ENCODE results near the gene CLN5. TPM values are rescaled to one million over a fixed set of nuclear protein-coding genes. Genes with fewer than 3 reads are reported as not detected.

The CLN5 gene
- total and polyA plus RNA-seq, 2 of the 4 experiments (the other 2 are of a cell fraction): 11.3 to 15.1 TPM

- WGBS, 2 experiments (ENCODE audit: extremely low coverage in 2 of 2, insufficient read length in 1 of 2): no CpG with 5 or more reads among the region's 6 CpGs
- no peak overlapping the region for H2AK9ac ChIP-seq (replicated peaks; ENCODE audit: low read depth, low read length, poor library complexity)
- no peak overlapping the region for H3K56ac ChIP-seq (ENCODE audit: extremely low read depth, insufficient read depth, low read length)
- no peak overlapping the region for H3K9ac ChIP-seq (ENCODE audit: low read depth, low read length)
- H3K9me3 ChIP-seq (ENCODE audit: control insufficient read depth, insufficient read depth, low read length): no peaks in the 10 kb centered on the region
- H4K20me1 ChIP-seq (ENCODE audit: insufficient read depth, low read length): no peaks in the 10 kb centered on the region
- no peak overlapping the region for H2BK20ac ChIP-seq (ENCODE audit: low read depth, low read length)
- no peak overlapping the region for H3K4me2 ChIP-seq (ENCODE audit: low read depth, low read length)
- H3K4me1 ChIP-seq (ENCODE audit: control insufficient read depth, insufficient read depth, low read length): no peaks in the 10 kb centered on the region
- dilution Hi-C loops (cut with HindIII; ENCODE audit: low sequenced_read_pairs, unreplicated experiment) (no loop called here), intact Hi-C loops (cut with micrococcal nuclease) (loop anchor here (5.0 to 10.0 kb wide), 2 partner anchors 95 to 1107 kb away; partner anchors contain the start of gene KCTD12), in situ Hi-C loops (cut with MboI; ENCODE audit: low sequenced_read_pairs) (loop anchor here (25.0 kb wide), 1 partner anchor 1295 kb away; no protein-coding TSS in a partner anchor)
- H3K27me3 ChIP-seq (ENCODE audit: control insufficient read depth, insufficient read depth, low read length): peaks cover 24% of the 10 kb centered on the region
- no peak overlapping the region for H2BK120ac ChIP-seq (ENCODE audit: low read depth, low read length)
- ATAC-seq (ENCODE audit: low read depth) (no peak), DNase-seq (no peak)
- H3K23ac ChIP-seq (ENCODE audit: low read depth, low read length): no peak overlapping the region
- no peak overlapping the region for H3K27ac ChIP-seq (ENCODE audit: insufficient read depth, low read length)
- H2BK5ac ChIP-seq (ENCODE audit: low read depth, low read length, poor library complexity, severe bottlenecking): no peak overlapping the region
- no peak overlapping the region for H3K4ac ChIP-seq (ENCODE audit: low read depth, low read length)
- H3K18ac ChIP-seq (ENCODE audit: low read depth, low read length): no peak overlapping the region
- H4K5ac ChIP-seq (ENCODE audit: low read depth, low read length): no peak overlapping the region
- H3K4me3 ChIP-seq (ENCODE audit: insufficient read depth, low read depth, low read length): no peak overlapping the region
- POLR2A ChIA-PET (ENCODE audit: unreplicated experiment): no interaction called here
- no TSS peak for BruUV-seq (replicated peaks)
- H3K36me3 ChIP-seq (ENCODE audit: control insufficient read depth, insufficient read depth, low read length): no peaks in the 10 kb centered on the region
- H2AK5ac ChIP-seq (ENCODE audit: low read depth, low read length): no peak overlapping the region
- no peak overlapping the region for H2AFZ ChIP-seq (replicated peaks; ENCODE audit: low read length, poor library complexity)
- CTCF ChIA-PET: no interaction called here
- no peak overlapping the region for H4K91ac ChIP-seq (ENCODE audit: insufficient read depth, low read depth, low read length)
- no peak overlapping the region for H3K14ac ChIP-seq (replicated peaks; ENCODE audit: low read depth, low read length)
- H2BK15ac ChIP-seq (ENCODE audit: low read depth, low read length): no peak overlapping the region
- no peak overlapping the region for H4K8ac ChIP-seq (ENCODE audit: low read depth in 2 of 2, low read length in 2 of 2)
- no peaks in the 10 kb centered on the region for H3K9me1 ChIP-seq (ENCODE audit: insufficient read depth, low read length)
- no peaks in the 10 kb centered on the region for H3K79me1 ChIP-seq (ENCODE audit: low read depth in 1 of 2, low read length in 2 of 2)
- no peak for TF ChIP-seq CTCF (conservative IDR thresholded peaks at IDR 0.05; ENCODE audit: low read depth, low read length)
- TF ChIP-seq USF2 (IDR thresholded peaks at IDR 0.05; ENCODE audit: low read depth, low read length): no peak
- no peak for TF ChIP-seq SMC3 (IDR thresholded peaks at IDR 0.05; ENCODE audit: low read depth, low read length)
- TF ChIP-seq RFX5 (IDR thresholded peaks at IDR 0.05; ENCODE audit: low read depth, low read length): no peak
- TF ChIP-seq POLR2A (IDR thresholded peaks at IDR 0.05; ENCODE audit: low read depth, low read length): no peak
- TF ChIP-seq BHLHE40 (IDR thresholded peaks at IDR 0.05; ENCODE audit: low read depth, low read length): no peak
- TF ChIP-seq RAD21 (IDR thresholded peaks at IDR 0.05; ENCODE audit: low read length): no peak
- no peak for TF ChIP-seq FOS (IDR thresholded peaks at IDR 0.05; ENCODE audit: low read depth, low read length)
- TF ChIP-seq CHD1 (IDR thresholded peaks at IDR 0.05; ENCODE audit: low read depth, low read length): no peak
- no peak for TF ChIP-seq MXI1 (IDR thresholded peaks at IDR 0.05; ENCODE audit: borderline replicate concordance, low read depth, low read length)
- no peak for TF ChIP-seq RCOR1 (IDR thresholded peaks at IDR 0.05; ENCODE audit: insufficient replicate concordance, low read length)
- TF ChIP-seq NFE2L2 (IDR thresholded peaks at IDR 0.05; ENCODE audit: low read depth, low read length): no peak
- no peak for TF ChIP-seq MAZ (IDR thresholded peaks at IDR 0.05; ENCODE audit: borderline replicate concordance, low read depth, low read length)
- no peak for TF ChIP-seq MAFK (IDR thresholded peaks at IDR 0.05; ENCODE audit: low read depth, low read length)
Observed at GRCh38 chr13:76982061-76982460, 9.8 kb upstream of the CLN5 start.
